ENCODE data around the gene NCOA7.

DNA sequence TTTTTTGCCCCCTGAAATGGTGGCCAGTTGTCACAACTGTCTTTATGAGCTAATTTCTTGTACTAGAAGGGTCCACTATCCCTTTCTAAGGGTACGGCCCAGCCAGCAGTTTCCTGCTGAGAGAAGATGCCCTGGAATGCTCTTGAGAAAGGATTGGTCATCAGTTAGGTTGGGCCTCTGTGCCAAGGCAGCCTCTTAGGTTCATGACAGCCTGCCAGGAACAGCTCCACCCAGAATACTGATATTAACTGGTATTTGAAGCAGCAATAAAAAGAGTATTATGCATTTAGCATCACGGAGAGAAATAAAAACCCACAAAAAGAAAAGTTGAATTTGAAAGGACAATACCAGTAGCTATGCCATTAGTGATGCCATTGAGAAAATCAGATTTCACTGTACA lies 156.9 kb downstream of the NCOA7 start:
- TF ChIP-seq, protein P1, sequence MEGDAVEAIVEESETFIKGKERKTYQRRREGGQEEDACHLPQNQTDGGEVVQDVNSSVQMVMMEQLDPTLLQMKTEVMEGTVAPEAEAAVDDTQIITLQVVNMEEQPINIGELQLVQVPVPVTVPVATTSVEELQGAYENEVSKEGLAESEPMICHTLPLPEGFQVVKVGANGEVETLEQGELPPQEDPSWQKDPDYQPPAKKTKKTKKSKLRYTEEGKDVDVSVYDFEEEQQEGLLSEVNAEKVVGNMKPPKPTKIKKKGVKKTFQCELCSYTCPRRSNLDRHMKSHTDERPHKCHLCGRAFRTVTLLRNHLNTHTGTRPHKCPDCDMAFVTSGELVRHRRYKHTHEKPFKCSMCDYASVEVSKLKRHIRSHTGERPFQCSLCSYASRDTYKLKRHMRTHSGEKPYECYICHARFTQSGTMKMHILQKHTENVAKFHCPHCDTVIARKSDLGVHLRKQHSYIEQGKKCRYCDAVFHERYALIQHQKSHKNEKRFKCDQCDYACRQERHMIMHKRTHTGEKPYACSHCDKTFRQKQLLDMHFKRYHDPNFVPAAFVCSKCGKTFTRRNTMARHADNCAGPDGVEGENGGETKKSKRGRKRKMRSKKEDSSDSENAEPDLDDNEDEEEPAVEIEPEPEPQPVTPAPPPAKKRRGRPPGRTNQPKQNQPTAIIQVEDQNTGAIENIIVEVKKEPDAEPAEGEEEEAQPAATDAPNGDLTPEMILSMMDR (IDR thresholded peaks at IDR 0.05): no peak
- no peak for TF ChIP-seq POLR2A (IDR thresholded peaks at IDR 0.05)

Data from heart left ventricle (tissue), 13 donors.